ENCODE results near the gene DVL1. TPM values are rescaled to one million over a fixed set of nuclear protein-coding genes. Genes with fewer than 3 reads are reported as not detected.
A peak's percentile ranks its signal among the peaks of the same experiment; 100 is the strongest.

DVL1 gene
- total and polyA plus RNA-seq, 8 donors: 41.3 to 229 (median 72.2) TPM

GRCh38 chr1:1299686-1300351 lies 49.4 kb downstream of the DVL1 start:
- DNase-seq: no peak
- whole genome bisulfite sequencing, 5 donors: 83 to 88% (median 86%) methylated on average over 7 to 22 of the region's 22 CpGs
- intact Hi-C loops (cut with DNase I; ENCODE audit: low total_unique reads): loop anchor here (10.0 kb wide), 1 partner anchor 175 kb away; no protein-coding TSS in a partner anchor
- no peak overlapping the region for H3K27ac ChIP-seq
- H3K4me1 ChIP-seq: peaks cover 10 to 23% (median 21%) of the 10 kb centered on the region in 4 donors
- H3K27me3 ChIP-seq: no peaks in the 10 kb centered on the region
- H3K4me3 ChIP-seq: no peak overlapping the region
- peak in 3 of 7 experiments; percentile 15 to 28 (median 17) for TF ChIP-seq CTCF (IDR thresholded peaks at IDR 0.05)
- no peak for TF ChIP-seq POLR2AphosphoS5 (IDR thresholded peaks at IDR 0.05)
- no peaks in the 10 kb centered on the region for H3K9me3 ChIP-seq
- H3K36me3 ChIP-seq: peaks cover 12 to 57% (median 42%) of the 10 kb centered on the region in 4 donors

GRCh38 chr1:1298861-1299685 lies 50.1 kb downstream of the DVL1 start:
- Histone ChIP-seq H3K27me3 (no peaks in the 10 kb centered on the region), H3K4me1 (peaks cover 3 to 16% (median 13%) of the 10 kb centered on the region in 4 donors), H3K4me3 (no peak overlapping the region), H3K9me3 (no peaks in the 10 kb centered on the region), H3K36me3 (peaks cover 12 to 65% (median 49%) of the 10 kb centered on the region in 4 donors), H3K27ac (no peak overlapping the region)
- TF ChIP-seq POLR2A (IDR thresholded peaks at IDR 0.05): no peak
- TF ChIP-seq POLR2AphosphoS5 (IDR thresholded peaks at IDR 0.05): no peak
- no peak for TF ChIP-seq CTCF (IDR thresholded peaks at IDR 0.05)
- no peak for TF ChIP-seq EP300 (IDR thresholded peaks at IDR 0.05)
- peak in 1 of 2 donors; percentile 78 for DNase-seq
- 70 to 89% (median 75%) methylated on average over 15 to 30 of the region's 30 CpGs for WGBS, 5 donors
- intact Hi-C loops (cut with DNase I; ENCODE audit: low total_unique reads): loop anchor here (10.0 kb wide), 1 partner anchor 174 kb away; no protein-coding TSS in a partner anchor

GRCh38 chr1:1297802-1298424 lies 51.3 kb downstream of the DVL1 start:
- intact Hi-C loops (cut with DNase I; ENCODE audit: low total_unique reads): loop anchor here (10.0 kb wide), 1 partner anchor 173 kb away; no protein-coding TSS in a partner anchor
- DNase-seq: no peak
- WGBS, 5 donors: 91 to 94% (median 93%) methylated on average over 15 to 31 of the region's 31 CpGs

GRCh38 chr1:1296070-1297061 lies 52.9 kb downstream of the DVL1 start:
- Histone ChIP-seq H3K36me3 (peaks cover 12 to 78% (median 61%) of the 10 kb centered on the region in 4 donors), H3K4me1 (peaks cover 2 to 9% (median 6%) of the 10 kb centered on the region in 4 donors), H3K27ac (no peak overlapping the region), H3K9me3 (no peaks in the 10 kb centered on the region), H3K4me3 (no peak overlapping the region), H3K27me3 (no peaks in the 10 kb centered on the region)
- intact Hi-C loops (cut with DNase I; ENCODE audit: low total_unique reads): loop anchor here (10.0 kb wide), 1 partner anchor 172 kb away; no protein-coding TSS in a partner anchor
- no peak for DNase-seq
- WGBS, 5 donors: 94 to 96% (median 95%) methylated on average over 39 to 62 of the region's 62 CpGs
- no peak for TF ChIP-seq EP300 (IDR thresholded peaks at IDR 0.05)
- no peak for TF ChIP-seq CTCF (IDR thresholded peaks at IDR 0.05)
- no peak for TF ChIP-seq POLR2A (IDR thresholded peaks at IDR 0.05)
- TF ChIP-seq POLR2AphosphoS5 (IDR thresholded peaks at IDR 0.05): no peak

More at GRCh38 chr1:1297802-1298424, 51.3 kb downstream of the DVL1 start:
- H3K27ac ChIP-seq: no peak overlapping the region
- TF ChIP-seq POLR2AphosphoS5 (IDR thresholded peaks at IDR 0.05): no peak
- TF ChIP-seq POLR2A (IDR thresholded peaks at IDR 0.05): no peak
- no peak for TF ChIP-seq EP300 (IDR thresholded peaks at IDR 0.05)
- no peak overlapping the region for H3K4me3 ChIP-seq
- no peaks in the 10 kb centered on the region for H3K9me3 ChIP-seq
- H3K27me3 ChIP-seq: no peaks in the 10 kb centered on the region
- H3K4me1 ChIP-seq: peaks cover 0 to 4% (median 2%) of the 10 kb centered on the region in 4 donors
- H3K36me3 ChIP-seq: peaks cover 12 to 76% (median 60%) of the 10 kb centered on the region in 4 donors
